Occipital lobe (tissue), 2 donors: ENCODE results near the gene NFATC2. TPM values are rescaled to one million over a fixed set of nuclear protein-coding genes. Genes with fewer than 3 reads are reported as not detected.
"Not testable (repeated sequence)": the region's sequence is repeated elsewhere in the genome, so short reads cannot be mapped to it uniquely, and the experiment has no call there.

Experiments
- DNase-seq: peaks from one replicate; lab custom pipeline; 2025; lab: John Stamatoyannopoulos, UW
- total RNA-seq: library from RNA; depleted of rRNA; stranded (reverse); fragments of >200 nt; gene quantifications from one replicate; pipeline ENCODE4 v1.2.3, GENCODE V29; 2014

NFATC2 gene
- total RNA-seq, 1 donor from 2014 or later: 0.47 TPM

- no peak for DNase-seq
These were observed 47.2 kb downstream of the NFATC2 start for GRCh38 chr20:51495291-51495690.

GRCh38 chr20:51494241-51495110 is 48.0 kb downstream of the NFATC2 start:
- no peak for DNase-seq

DNA sequence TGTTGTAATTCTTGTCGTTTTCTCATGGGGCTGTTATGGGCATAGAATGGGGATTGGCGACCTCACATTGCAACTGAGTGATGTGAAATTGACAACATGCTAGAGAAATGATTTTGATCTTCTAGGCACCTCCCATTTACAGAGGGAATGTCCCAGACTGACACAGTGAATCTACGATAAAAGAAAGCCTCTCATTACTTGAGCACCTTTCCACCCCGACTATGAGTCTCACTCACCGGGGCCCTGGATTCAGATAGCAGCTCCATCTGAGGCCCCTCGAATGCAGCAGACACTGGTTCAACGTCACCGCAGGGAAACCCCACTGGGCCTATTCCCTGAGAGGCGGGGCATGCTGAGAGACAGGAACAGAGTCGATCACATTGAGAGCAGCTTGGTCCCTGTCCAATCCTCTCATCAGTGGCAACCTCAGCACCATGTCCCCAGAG is 49.1 kb downstream of the NFATC2 start:
- DNase-seq: no peak

- no peak for DNase-seq
These were observed 50.1 kb downstream of the NFATC2 start for GRCh38 chr20:51492167-51493092.

DNA sequence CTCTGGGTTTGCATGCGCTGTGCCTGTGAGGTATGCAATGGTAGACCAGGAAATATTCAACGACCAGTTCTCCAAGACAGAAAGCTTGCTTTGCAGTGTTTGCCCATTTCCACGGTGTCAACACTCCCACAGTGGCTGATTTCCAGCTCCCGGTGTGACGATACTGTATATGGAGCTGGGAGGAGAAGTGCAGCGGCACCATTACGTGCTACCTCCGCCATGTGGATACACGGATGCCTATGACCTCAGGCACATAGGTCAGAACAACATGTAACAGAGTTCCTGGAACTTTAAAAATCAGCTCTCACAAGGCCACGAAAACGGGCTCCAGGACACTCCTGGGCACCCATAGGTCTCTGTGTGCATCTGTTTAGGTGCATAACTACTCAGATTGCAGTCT is 51.1 kb downstream of the NFATC2 start:
- DNase-seq: no peak

GRCh38 chr20:51490635-51491034 is 51.9 kb downstream of the NFATC2 start:
- DNase-seq: no peak

GRCh38 chr20:51489611-51490010 is 52.9 kb downstream of the NFATC2 start:
- DNase-seq: no peak

DNA sequence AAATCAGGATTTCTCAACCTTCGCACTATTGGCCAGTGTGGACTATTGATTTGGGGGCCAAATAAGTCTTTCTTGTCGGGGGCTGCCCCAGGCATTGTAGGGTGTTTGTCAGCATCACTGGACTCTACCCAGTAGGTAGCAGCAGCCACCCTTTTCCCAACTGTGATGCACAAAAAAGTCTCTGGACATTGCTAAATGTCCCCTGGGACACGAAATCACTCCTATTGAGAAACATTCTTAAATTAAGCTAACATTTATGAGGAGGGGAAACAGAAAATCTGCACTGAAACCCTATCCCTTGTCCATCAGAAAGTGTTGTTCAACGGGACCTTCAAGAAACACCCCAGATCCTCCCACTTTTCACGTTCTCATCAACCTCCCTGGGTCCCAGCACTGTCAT is 54.2 kb downstream of the NFATC2 start:
- no peak for DNase-seq

- DNase-seq: no peak
These were observed 54.8 kb downstream of the NFATC2 start for GRCh38 chr20:51487565-51488268.

GRCh38 chr20:51487076-51487475 is 55.4 kb downstream of the NFATC2 start:
- DNase-seq: no peak

- DNase-seq: no peak
These were observed 56.1 kb downstream of the NFATC2 start for GRCh38 chr20:51486197-51487005.

- DNase-seq: no peak
These were observed 57.7 kb downstream of the NFATC2 start for GRCh38 chr20:51484831-51485230.

GRCh38 chr20:51484141-51484815 is 58.2 kb downstream of the NFATC2 start:
- no peak for DNase-seq

GRCh38 chr20:51482836-51483473 is 59.6 kb downstream of the NFATC2 start:
- no peak for DNase-seq

DNA sequence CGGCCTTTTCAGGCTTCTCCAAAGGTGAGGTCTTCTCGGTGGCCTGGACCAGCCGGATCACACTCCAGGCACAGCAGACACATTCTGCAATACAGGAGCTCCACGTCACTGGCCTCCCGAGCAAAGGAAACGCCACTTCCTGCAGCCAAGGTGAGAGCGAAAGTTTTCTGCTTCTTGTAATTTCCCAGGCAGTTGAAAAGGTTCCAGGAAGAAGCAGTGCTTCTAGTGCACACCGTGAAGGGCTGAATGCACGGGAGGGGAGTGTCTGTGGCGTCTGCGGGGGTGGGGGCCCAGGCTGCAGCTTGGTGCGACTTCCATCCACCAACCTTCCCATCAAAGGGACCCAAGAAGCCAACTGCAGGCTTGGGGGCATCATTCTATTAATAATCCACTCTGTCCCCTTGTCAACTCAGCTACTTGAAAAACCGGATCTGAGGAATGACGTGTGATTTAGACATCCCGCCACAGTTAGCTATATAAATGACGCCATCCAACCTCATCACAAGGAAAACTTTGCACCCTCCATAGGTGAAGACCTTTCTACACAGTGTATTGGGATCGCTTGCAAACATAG is 61.1 kb downstream of the NFATC2 start:
- DNase-seq: no peak

DNA sequence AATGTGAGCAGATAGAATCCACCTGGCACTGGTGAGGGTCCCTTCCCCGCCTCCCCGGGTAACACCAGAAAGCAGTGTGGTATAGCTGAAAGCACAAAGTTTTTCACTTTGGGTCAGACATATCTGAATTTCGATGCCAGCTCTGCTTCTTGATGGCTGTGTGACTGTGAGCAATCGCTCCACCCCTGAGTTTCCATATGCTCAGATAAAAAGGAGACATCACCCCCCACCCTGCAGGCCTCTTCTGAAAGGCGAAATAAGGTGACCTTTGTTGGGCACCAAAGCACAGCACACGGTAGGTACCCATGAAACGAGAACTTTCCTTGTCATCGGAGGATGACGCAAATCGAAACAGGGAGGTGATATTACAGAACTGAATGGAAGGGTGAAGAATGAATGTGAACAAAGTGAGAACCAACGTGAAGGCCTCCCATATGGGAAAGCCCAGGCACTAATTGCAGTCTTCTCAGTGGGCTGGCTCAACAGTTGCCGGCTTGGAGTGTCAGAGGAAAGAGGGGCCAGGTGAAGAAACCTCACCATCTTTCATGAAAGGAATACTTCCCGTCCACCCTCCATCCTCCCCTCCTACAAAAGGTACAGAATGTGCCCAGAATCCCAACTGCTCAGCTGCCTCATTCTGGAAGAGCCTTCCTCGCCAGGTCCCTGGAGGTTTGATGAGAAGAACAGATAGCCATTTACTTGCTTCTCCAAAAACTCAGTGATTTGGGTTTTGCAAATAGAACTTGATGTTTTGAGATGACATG is 61.8 kb downstream of the NFATC2 start:
- no peak for DNase-seq

- DNase-seq: not testable (repeated sequence)
These were observed 66.4 kb downstream of the NFATC2 start for GRCh38 chr20:51476106-51476505.

- no peak for DNase-seq
These were observed 68.7 kb downstream of the NFATC2 start for GRCh38 chr20:51473771-51474170.

- no peak for DNase-seq
These were observed 69.3 kb downstream of the NFATC2 start for GRCh38 chr20:51473256-51473655.
